CD4-positive, alpha-beta T cell treated with Interleukin-4 for 1 hour (primary cell): ENCODE data around the gene SLC38A7.
A peak's percentile ranks its signal among the peaks of the same experiment; 100 is the strongest.
"Not testable (repeated sequence)": the region's sequence is repeated elsewhere in the genome, so short reads cannot be mapped to it uniquely, and the experiment has no call there.

ENCODE experiments used
- DNase-seq, 2 donors: peaks; one replicate each; pipeline ENCODE4 v3.0.0-alpha.2; 2020 to 2022

The SLC38A7 gene, protein sequence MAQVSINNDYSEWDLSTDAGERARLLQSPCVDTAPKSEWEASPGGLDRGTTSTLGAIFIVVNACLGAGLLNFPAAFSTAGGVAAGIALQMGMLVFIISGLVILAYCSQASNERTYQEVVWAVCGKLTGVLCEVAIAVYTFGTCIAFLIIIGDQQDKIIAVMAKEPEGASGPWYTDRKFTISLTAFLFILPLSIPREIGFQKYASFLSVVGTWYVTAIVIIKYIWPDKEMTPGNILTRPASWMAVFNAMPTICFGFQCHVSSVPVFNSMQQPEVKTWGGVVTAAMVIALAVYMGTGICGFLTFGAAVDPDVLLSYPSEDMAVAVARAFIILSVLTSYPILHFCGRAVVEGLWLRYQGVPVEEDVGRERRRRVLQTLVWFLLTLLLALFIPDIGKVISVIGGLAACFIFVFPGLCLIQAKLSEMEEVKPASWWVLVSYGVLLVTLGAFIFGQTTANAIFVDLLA

GRCh38 chr16:58684354-58685083 is at the start of gene SLC38A7:
TSS of gene SLC38A7 (minus strand) at chr16:58684770. CDS start at chr16:58680126, 4,644 bp downstream.
- DNase-seq: peak; percentile 74 to 79

DNA sequence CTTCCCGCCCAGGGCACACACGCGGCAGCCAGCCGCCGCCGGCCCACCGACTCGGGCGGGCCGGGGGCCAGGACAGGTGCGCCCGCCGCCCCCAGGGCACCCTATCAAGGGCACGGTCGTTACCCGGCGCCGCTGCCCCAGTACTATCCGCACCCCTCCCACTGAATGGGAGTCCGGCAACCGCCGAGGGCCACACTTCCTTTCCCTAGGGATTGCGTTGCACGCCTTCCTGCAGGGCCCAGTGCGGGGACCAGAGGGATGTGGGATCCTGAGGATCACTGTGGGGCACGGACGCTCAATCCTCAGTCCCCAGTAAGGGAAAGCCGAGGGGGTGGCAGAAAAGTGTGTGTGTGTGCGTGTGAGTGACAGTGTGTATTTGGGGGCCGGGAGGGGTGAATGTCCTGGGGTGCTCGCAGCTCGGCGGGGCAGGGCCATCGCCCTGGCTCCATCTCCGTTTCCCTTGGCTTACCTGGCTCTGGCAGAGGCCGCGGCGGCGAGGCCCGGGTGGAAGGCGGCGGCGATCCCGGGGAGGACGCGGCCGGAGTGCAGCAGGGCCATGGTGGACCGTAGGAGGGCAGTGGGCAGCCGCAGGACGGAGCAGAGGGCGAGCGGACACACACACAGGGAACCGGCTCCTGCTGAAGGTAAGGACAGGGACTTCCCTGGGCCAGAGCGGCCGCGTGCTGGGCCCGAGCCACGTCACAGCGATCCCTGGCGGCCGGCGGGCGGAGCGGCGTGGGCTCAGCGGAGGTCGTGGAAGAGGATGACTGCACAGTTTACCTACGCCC is 49.3 kb upstream of the SLC38A7 start, which contains the start of gene GOT2:
GOT2 (minus strand) TSS at position 646 of the 788 bp plus-strand sequence; CDS start at position 558, 88 bp downstream.
- DNase-seq: peak; percentile 81

- DNase-seq: no peak
Measured at GRCh38 chr16:58733248-58733670, 48.7 kb upstream of the SLC38A7 start.

DNA sequence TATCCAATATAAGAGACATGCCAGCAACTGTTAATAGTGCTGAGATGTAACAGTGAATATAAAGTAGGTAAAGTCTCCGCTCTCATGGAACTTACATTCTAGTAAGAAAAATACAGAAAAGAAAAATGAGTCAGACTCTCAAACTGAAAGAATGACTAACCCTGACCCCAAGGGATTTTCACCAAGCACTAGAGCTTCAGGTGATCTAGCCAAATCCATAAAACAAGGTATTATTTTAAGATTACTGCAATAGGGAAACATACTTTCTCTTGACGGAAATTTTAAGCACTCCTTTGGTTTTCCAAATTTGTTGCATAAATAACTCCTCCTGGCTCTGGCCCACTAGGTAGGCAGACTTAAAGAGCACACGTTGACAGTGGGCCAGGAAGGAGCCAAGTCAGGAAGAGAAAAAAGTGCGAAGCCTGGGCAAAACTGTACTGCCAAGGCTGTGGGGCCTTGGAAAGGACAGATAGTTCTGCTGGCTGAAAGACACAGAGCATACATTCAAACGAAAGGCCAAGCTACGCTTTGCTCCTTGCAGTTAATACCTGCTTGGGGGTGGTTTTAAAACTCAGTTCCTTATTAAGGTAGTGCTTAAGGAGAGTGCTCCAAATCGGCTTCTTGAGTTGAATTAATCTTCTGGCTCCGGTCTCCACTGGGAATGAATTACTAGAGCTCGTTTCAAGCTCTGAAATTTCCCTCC is 48.1 kb upstream of the SLC38A7 start:
- DNase-seq: no peak

GRCh38 chr16:58730724-58731370 is 46.3 kb upstream of the SLC38A7 start:
- no peak for DNase-seq

GRCh38 chr16:58727796-58728568 is 43.4 kb upstream of the SLC38A7 start:
- no peak for DNase-seq

DNA sequence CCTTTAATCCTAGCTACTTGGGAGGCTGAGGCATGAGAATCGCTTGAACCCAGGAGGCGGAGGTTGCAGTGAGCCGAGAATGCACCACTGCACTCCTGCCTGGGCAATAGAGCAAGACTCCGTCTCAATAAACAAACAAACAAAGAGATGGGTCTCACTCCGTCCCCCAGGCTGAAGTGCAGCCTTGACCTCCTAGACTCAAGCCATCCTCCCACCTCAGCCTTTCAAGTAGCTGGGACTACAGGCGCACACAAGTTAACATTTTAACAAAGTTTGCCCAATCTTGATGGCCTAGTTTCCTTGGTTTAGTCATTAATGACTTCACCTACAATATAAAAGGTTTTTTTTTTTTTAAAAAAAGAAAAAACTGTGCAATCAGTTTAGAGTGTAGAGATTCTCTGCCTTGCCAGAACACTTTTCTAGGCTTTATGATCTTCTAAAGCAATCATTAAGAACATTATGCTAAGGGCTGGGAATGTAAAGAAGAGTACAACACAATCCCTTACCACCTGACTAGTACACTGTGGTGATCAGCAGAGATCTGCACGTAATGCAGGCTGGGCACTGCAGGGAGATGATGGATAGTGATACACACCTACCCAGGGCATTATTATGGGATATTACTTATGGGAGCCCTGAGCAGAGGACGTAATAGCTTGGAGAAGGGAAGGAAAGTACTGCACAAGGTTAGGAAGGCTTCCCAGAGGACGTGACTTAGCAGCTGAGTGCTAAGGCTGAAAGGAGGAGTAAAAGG is 42.6 kb upstream of the SLC38A7 start:
- no peak for DNase-seq

DNA sequence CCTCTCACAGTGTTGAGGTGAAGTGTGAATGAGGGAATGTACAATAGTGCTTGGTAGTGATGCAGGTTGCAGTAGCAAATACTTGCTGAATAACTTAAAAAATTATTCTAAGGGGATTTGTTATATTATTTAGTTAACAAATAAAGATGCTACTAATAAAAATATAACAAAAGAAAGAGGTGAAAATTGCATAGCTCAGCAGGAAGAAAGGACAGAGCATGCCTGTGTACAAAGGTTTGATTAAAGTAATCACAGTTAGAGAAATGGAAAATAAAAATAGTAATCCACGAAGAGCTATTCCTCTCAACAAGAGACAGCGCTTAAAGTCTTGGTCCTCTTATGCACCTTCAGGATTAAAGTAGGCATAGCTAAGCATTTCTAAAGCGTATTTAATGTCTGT is 38.5 kb upstream of the SLC38A7 start:
- DNase-seq: no peak

DNA sequence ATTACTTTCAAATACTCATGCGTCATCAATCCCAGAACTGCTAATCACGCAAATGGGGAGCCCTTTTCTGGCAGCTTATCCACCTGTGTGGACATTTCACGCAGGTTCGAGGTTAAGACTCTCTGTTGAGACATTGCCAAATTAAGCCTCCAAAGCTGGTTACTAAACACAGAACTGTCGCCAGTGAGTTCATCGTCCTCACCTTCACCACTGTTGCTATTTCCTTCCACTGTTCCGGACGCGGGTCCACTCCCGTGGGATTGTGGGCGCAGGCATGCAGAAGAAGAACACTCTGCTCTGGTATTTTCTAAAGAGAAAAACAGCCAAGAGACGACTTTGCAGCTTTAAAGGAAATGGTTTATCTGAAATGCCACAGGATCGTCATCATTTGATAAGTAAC is 33.4 kb upstream of the SLC38A7 start:
- no peak for DNase-seq

GRCh38 chr16:58716468-58716867 is 31.9 kb upstream of the SLC38A7 start:
- no peak for DNase-seq

DNA sequence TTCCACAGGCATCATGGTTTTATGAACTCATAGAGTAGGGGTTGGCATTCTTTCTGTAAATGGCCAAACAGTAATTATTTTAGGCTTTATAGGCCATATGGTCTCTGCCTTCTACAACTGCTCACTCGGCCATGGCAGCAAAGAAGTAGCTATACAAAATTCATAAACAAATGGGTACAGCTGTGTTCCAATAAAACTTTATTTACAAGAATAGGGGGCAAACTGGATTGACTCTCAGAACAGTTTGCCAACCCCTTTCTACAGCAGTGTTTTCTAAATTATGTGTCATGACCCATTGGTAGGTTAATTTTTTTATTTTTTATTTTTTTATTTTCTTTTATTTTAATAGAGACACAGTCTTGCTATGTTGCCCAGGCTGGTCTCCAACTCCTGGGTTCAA is 29.2 kb upstream of the SLC38A7 start:
- DNase-seq: no peak

DNA sequence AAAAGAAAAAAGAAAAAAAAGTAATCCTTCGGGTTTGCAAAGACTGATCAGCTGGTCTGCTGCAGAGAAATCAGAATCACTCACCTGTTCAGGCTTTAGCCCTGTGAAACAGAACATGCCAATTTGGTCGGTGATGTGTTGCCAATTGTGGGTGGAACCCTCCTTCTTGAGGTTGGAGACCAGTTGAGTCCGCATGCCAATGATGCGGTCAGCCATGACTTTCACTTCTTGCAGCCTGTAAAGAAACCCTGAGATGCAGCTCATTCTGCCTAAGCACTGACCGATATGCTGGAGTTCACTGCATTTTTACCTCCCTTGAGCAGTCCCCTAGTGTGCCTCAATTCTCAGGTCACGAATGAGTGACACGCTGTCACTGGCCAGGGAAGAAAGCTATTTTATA is 24.8 kb upstream of the SLC38A7 start:
- DNase-seq: no peak

DNA sequence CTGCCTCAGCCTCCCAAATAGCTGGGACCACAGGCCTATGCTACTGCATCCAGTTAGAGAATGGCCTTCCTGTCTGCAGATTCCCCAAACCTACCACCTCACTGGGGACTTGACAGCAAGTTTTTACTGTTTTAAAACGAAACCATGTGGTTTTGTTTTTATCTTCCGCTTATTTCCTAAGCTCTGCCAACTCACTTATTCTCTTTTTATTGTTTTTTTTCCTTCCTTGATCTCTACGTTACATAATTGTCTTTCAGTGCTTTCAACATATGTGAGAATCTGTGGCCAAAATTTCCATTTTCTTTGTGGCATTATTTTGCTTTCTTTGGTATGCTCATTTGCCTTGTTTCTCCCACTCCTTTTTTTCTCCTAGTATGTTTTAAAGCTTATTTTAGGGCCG is 14.6 kb upstream of the SLC38A7 start:
- DNase-seq: no peak

DNA sequence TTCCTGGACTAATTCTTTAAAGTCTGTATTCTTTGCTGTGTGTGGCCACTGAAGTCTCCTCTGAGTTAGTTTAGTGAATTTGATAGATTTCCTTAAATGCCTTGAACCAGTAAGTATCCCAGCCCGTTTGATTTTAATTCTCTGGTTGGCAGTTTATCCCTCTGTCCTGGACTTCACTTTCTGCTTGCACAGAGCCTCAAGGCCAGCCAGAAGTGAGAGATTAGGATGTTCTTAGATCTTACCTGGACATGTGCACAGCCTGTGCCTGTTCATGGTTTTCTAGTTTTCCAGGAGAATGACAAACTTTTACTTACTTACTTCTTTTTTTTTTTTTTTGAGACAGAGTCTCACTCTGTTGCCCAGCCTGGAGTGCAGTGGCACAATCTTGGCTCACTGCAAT is 10.8 kb upstream of the SLC38A7 start:
- DNase-seq: no peak

DNA sequence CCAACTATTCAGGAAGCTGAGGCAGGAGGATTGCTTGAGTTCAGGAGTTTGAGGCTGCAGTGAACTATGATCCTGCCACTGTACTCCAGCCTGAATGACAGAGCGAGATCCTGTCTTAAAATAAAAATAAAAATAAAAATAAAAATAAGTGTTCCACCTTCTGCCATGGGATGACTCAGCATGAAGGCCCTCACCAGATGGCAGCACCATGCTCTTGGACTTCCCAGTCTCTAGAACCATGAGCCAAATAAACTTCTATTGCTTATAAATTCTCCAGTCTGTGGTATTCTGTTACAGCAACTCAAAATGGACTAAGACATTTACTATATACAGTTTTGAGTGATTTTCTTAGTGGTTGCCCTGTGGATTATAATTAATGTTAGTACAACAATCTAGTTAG is 7.9 kb upstream of the SLC38A7 start:
- no peak for DNase-seq

GRCh38 chr16:58686985-58687706 is 2.6 kb upstream of the SLC38A7 start:
- not testable (repeated sequence) for DNase-seq

GRCh38 chr16:58685084-58685449 is 497 bp upstream of the SLC38A7 start:
- DNase-seq: no peak

- DNase-seq: no peak
Measured at GRCh38 chr16:58684001-58684353, 593 bp downstream of the SLC38A7 start.

DNA sequence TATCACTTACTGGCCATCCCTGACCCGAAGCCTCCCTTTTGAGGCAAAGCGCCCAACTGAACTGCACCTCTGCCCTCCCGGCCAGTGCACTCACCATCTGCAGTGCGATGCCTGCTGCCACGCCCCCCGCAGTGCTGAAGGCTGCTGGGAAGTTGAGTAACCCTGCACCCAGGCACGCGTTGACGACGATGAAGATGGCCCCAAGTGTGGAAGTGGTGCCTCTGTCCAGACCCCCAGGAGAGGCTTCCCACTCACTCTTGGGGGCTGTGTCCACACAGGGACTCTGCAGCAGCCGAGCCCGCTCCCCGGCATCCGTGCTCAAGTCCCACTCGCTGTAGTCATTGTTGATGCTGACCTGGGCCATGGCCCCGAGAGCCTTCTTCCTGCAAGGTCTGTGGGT is 4.8 kb downstream of the SLC38A7 start:
- no peak for DNase-seq

GRCh38 chr16:58678716-58679115 is 5.9 kb downstream of the SLC38A7 start:
- no peak for DNase-seq
